ENCODE measurements around the gene MRM3. TPM values are rescaled to one million over a fixed set of nuclear protein-coding genes. Genes with fewer than 3 reads are reported as not detected.
"Not testable (repeated sequence)": the region's sequence is repeated elsewhere in the genome, so short reads cannot be mapped to it uniquely, and the experiment has no call there.

Gene MRM3
- total RNA-seq, 4 donors from 2014 or later, result 1.00 to 13.4 (median 12.5) TPM; not detected in 1

DNA sequence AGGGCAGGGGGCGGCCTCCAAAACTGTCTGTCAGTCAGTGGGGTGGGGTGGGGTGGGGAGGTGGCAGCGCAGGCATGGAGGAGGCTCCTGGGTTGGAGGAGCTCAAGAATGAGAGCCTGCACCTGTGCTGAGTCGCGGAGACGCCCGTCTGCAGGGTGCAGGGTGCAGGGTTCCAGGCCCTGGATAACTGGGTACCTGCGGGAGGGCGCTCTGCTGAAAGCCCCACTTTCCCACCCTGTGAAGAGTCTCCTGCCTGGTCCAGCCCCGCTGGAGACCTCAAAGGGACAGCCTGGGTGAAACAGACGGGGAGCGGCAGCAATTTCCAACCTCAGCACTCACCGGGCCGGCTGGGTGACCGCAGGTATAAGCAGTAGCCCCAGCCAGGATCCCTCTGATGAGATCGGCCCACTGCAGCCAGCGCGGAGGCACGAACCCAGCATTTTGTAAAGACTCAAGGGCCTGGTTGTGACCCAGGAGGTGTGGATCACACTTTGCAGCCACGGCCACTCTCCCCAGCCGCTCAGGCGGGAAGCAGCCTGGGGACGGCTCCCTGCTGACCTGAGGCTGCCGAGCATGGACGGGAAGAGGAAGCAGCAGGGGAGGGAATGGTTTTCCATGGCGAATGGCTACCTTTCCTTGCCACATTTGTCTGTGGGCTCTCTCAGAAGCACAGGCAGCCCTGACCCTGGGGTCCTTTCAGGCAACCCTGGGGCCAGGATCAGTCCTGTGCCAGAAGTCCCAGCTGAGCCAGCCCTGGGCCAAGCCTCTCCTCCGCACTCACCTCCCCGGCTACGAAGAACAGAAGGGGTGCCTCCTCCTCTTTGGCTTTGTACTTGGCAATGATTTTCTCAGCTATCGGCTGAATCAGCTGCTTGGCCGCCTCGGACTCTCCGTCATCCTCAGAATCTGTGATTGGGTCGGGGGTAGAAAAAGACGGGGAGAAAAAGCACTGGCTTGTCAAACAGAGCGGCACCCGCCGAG lies 21.0 kb downstream of the MRM3 start:
- no peak overlapping the region for H3K4me3 ChIP-seq

DNA sequence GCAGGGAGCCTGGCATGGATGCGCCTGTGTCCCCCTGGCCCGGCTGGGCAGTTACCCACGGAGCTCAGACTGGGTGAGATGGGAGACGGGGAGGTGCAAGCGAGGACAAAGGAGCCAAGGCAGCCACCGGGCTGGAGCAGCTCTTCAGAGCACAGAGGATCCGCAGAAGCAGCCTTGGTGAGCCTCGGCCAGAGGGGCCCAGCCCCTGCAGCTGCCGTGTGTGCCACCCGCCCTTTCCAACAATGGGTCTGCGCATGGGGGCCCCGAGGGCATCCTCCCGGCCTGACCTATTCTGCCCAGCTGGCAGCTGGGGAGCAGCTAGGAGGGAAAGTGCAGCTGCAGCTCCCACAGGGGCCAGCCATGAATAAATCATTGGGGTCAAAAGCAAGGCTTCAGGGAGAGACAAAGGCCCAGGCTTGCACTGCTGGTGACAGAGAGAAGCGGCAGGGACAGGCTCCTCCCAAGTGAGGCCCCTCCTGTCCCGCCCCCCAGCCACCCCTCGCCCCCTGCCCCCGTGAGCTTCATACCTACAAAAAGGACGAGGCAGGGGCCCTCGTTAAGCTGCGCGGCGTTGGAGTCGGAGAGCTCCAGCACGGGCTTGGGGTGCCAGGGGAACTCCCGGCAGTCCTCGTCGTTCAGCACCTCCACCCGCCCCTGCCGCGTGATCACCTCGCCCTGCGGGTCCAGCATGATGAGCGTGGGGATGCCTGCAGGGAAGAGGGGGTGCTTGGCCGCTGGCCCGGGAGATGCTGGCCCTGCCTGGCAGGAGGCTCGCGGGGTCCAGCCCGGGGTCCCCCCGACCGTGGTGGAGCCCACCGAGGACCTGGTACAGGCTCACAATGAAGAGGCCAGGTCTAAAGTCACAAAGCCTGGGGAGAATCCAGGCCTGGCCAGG lies 22.6 kb downstream of the MRM3 start:
- Histone ChIP-seq H3K27me3 (no peaks in the 10 kb centered on the region), H3K4me1 (no peaks in the 10 kb centered on the region), H3K36me3 (no peaks in the 10 kb centered on the region), H3K4me3 (no peak overlapping the region), H3K9me3 (no peaks in the 10 kb centered on the region), H3K27ac (no peak overlapping the region)
- no peak for TF ChIP-seq EP300 (IDR thresholded peaks at IDR 0.05; ENCODE audit: low read depth)
- TF ChIP-seq, protein P1, sequence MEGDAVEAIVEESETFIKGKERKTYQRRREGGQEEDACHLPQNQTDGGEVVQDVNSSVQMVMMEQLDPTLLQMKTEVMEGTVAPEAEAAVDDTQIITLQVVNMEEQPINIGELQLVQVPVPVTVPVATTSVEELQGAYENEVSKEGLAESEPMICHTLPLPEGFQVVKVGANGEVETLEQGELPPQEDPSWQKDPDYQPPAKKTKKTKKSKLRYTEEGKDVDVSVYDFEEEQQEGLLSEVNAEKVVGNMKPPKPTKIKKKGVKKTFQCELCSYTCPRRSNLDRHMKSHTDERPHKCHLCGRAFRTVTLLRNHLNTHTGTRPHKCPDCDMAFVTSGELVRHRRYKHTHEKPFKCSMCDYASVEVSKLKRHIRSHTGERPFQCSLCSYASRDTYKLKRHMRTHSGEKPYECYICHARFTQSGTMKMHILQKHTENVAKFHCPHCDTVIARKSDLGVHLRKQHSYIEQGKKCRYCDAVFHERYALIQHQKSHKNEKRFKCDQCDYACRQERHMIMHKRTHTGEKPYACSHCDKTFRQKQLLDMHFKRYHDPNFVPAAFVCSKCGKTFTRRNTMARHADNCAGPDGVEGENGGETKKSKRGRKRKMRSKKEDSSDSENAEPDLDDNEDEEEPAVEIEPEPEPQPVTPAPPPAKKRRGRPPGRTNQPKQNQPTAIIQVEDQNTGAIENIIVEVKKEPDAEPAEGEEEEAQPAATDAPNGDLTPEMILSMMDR (IDR thresholded peaks at IDR 0.05), result no peak
- TF ChIP-seq POLR2AphosphoS5 (IDR thresholded peaks at IDR 0.05), result no peak
- TF ChIP-seq POLR2A (IDR thresholded peaks at IDR 0.05), result no peak
- in situ Hi-C loops (cut with MboI; ENCODE audit: low pct_ligation_motif_present in 1 of 4, low pct_unique_long_range_greater_than_20kb in 1 of 4, low sequenced_read_pairs in 3 of 4) (no loop called here), intact Hi-C loops (cut with DNase I; ENCODE audit: low total_unique reads) (no loop called here)
- no peak for DNase-seq
- WGBS, 2 donors (ENCODE audit: low coverage in 1 of 2), result 79 to 95% methylated on average over 4 to 39 of the region's 41 CpGs

More for the DNA sequence above, 21.0 kb downstream of the MRM3 start:
- Histone ChIP-seq H3K36me3 (no peaks in the 10 kb centered on the region), H3K9me3 (no peaks in the 10 kb centered on the region), H3K4me1 (no peaks in the 10 kb centered on the region), H3K27ac (no peak overlapping the region), H3K27me3 (no peaks in the 10 kb centered on the region)
- 85 to 100% methylated on average over 3 to 37 of the region's 37 CpGs for WGBS, 2 donors (ENCODE audit: low coverage in 1 of 2)
- no peak for DNase-seq
- intact Hi-C loops (cut with DNase I; ENCODE audit: low total_unique reads), result no loop called here
- in situ Hi-C loops (cut with MboI; ENCODE audit: low pct_ligation_motif_present in 1 of 4, low pct_unique_long_range_greater_than_20kb in 1 of 4, low sequenced_read_pairs in 3 of 4), result no loop called here
- TF ChIP-seq POLR2AphosphoS5 (IDR thresholded peaks at IDR 0.05) (no peak), POLR2A (IDR thresholded peaks at IDR 0.05) (no peak), EP300 (IDR thresholded peaks at IDR 0.05; ENCODE audit: low read depth) (no peak)
- TF ChIP-seq, protein P1 (IDR thresholded peaks at IDR 0.05), result no peak

DNA sequence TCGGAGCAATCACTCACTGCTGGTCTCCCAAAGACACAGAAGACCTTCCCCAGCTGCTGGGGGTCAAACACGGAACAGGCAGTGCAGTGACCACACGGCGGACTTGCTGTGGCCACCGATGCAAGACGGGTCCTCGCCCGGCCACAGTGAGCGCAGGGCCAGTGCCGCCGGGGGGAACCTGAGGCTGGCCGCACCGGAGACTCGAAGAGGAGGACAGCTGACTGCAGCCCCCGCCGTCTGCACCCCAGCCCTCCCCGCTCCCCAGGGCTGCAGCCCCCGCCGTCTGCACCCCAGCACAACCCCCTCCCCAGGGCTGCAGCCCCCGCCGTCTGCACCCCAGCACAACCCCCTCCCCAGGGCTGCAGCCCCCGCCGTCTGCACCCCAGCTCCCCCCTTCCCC lies 23.7 kb downstream of the MRM3 start:
- in situ Hi-C loops (cut with MboI; ENCODE audit: low pct_ligation_motif_present in 1 of 4, low pct_unique_long_range_greater_than_20kb in 1 of 4, low sequenced_read_pairs in 3 of 4); intact Hi-C loops (cut with DNase I; ENCODE audit: low total_unique reads): not testable (repeated sequence)
- 83 to 90% methylated on average over 1 to 21 of the region's 23 CpGs for WGBS, 2 donors (ENCODE audit: low coverage in 1 of 2)

DNA sequence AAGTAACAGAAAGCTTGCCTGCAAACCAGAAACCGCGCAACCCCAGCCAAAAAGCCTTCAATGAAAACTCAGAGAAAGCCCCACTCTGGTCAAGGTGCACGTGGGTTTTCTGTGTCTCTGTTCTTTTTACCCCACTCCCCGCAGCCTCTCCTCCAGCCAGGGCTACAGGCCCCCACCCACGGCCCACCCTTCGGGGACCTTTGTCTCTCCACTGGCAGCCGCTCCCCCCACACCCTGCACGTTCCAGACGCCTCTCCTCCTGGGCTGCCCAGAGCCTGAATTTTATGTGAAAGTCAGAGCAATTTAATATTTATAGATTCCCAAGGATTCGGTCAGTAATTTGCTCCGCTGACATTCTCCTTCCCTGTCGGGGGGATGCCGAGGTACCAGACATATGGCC lies 24.2 kb downstream of the MRM3 start:
- DNase-seq, result no peak
- H3K4me1 ChIP-seq, result no peaks in the 10 kb centered on the region
- no peaks in the 10 kb centered on the region for H3K9me3 ChIP-seq
- 75 to 81% methylated on average over 6 to 13 of the region's 13 CpGs for WGBS, 2 donors (ENCODE audit: low coverage in 1 of 2)
- H3K4me3 ChIP-seq, result no peak overlapping the region
- H3K36me3 ChIP-seq, result no peaks in the 10 kb centered on the region
- in situ Hi-C loops (cut with MboI; ENCODE audit: low pct_ligation_motif_present in 1 of 4, low pct_unique_long_range_greater_than_20kb in 1 of 4, low sequenced_read_pairs in 3 of 4), result no loop called here
- no peak overlapping the region for H3K27ac ChIP-seq
- TF ChIP-seq POLR2A (IDR thresholded peaks at IDR 0.05) (no peak), EP300 (IDR thresholded peaks at IDR 0.05; ENCODE audit: low read depth) (no peak), POLR2AphosphoS5 (IDR thresholded peaks at IDR 0.05) (no peak)
- TF ChIP-seq, protein P1 (IDR thresholded peaks at IDR 0.05), result no peak
- no peaks in the 10 kb centered on the region for H3K27me3 ChIP-seq
- intact Hi-C loops (cut with DNase I; ENCODE audit: low total_unique reads), result no loop called here

More for the DNA sequence above, 23.7 kb downstream of the MRM3 start:
- not testable (repeated sequence) for H3K4me1 ChIP-seq, H3K9me3 ChIP-seq, DNase-seq, H3K36me3 ChIP-seq, H3K27ac ChIP-seq, H3K27me3 ChIP-seq, H3K4me3 ChIP-seq

All from transverse colon (tissue), 4 donors.